Stimulated activated naive CD4-positive, alpha-beta T cell treated with Interleukin-2 at 50 U/mL for 16 hours (primary cell): Measurements from ENCODE around the gene CHKA.

Experiments used
- DNase-seq: peaks from one replicate; lab custom pipeline; 2025; lab: John Stamatoyannopoulos, UW

The CHKA gene

DNA sequence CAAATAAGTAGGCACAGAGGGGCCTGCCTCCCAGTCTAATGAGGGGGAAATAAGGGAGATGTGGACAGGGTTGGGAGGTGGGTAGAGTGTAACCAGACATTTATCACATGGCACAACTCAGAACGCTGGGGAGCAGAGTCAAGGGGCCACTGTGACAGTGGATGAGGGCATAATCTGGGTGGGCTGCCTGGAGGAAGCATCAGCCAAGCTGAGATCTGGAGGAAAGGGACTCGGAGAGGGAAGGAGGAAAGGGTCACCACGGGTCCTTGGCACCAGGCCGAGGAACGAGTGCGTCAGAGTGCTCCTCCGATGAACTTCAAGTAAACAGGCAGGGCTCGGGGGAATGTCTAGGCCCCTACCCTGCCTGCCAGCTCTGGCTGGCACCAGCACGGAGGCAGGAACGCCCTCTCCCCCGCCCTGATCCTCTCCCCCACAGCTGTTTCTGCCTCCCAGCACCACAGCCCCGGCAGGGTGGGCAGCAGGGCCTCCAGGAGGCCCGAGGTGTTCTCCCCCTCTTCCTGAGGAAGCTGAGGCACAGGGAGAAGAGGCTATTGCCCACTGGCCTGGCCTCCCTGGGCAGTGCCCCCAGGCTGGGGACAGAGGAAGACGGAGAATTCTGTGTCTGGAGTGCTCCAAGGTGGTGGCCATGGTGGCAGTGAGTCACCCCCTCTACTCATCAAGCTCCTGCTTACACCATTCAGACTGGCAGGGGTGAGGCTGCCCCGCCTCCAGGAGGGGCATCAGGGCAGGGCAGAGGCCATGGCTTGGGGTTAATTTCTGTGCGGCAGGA is 106.8 kb downstream of the CHKA start:
- DNase-seq = no peak

DNA sequence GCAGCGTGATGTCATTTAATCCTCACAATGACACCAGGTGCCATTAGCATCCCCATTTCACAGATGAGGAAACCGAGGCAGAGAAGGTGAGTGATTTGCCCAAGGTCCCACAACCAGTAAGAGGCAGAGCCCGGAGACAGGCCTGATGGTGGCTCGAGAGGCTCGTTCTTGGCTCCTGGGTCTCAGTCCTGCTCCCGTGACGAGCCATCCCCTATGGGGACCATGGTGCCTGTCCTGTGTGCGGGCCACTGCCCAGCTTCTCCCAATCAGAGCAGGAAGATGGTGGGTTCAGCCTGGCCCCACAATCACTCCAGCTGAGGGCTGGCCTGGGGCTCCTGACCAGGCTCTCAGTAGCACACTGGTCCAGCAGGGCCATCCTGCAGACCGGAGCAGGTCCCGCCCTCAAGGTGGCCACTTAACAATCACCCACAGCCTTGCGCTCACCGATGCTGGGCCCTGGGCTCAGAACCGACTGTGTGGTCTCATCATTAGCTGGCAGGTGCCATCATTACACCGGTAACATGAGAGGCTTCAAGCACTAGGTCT is 107.5 kb downstream of the CHKA start:
- DNase-seq = no peak

DNA sequence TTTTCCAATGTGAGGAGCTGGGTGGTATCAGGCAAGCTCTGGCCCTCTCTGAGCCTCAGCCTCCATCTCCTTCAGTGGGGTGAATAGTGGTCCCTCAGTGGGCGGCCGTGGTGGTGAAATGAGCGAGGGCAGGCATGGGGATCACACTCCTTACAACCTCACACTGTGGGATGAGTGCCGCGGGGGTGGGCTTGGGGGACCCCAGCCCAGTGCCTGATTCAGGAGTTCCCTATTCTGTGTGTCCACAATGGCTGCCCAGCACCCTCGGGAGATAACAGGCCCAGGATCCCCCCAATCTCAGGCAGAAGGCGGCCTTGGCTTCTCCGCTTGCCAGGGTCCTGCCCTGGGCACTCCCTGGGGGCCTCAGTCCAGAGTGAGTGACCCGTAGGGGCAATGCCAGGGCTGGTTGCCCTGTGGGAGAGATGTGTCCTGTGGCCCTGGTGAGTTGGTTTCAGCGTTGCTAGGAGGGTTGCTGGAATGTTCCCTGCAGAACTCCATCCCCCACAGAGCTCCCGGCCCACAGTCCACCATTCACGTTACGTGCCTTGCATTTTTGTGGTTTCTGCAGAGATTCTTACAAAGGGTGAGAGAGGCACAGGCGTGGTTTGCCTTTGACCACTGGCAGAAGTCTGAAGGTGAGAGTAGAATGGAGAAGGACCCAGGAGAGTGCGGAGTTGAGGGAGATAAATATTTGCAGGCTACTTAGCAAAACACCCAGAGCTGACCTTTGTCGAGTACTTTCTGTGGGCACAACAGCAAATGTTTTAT is 108.2 kb downstream of the CHKA start:
- no peak for DNase-seq

DNA sequence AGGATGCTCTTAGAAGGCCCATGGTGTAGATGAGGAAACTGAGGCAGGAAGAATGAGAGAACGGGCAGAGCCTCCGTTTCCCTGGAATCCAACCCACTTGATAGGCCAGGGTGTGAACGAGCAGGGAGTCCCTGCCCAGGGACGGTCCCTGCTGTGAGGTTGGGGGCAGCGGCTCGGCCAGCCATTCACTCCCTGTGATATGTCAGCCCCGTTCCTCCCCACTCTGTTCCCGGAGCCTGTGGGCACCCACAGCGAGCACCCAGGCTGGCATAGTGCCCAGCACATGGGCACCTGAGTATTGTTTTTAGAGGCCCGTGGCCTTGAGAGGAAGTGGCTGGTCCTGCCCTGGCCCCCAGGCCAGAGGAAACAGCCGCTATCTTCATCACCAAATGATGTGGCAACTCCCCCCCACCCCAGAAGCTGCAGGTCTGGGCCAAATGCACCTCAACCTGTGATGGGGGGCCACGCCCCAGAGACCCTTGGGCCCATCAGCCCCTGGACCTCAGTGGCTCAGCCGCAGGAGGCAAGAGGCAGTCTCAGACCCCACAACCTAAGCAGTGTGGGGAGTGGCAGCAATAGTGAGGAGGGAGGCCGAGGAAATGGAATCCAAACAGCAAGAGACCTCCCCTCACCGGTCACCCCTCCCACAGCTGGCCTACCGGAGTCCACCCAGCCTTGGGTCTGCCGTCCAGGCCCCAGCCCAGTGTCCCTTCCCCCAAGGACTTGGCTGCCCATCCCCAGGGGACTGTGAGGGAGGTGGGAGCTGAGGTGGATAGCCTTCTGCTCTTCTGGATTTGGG is 108.9 kb downstream of the CHKA start:
- no peak for DNase-seq

DNA sequence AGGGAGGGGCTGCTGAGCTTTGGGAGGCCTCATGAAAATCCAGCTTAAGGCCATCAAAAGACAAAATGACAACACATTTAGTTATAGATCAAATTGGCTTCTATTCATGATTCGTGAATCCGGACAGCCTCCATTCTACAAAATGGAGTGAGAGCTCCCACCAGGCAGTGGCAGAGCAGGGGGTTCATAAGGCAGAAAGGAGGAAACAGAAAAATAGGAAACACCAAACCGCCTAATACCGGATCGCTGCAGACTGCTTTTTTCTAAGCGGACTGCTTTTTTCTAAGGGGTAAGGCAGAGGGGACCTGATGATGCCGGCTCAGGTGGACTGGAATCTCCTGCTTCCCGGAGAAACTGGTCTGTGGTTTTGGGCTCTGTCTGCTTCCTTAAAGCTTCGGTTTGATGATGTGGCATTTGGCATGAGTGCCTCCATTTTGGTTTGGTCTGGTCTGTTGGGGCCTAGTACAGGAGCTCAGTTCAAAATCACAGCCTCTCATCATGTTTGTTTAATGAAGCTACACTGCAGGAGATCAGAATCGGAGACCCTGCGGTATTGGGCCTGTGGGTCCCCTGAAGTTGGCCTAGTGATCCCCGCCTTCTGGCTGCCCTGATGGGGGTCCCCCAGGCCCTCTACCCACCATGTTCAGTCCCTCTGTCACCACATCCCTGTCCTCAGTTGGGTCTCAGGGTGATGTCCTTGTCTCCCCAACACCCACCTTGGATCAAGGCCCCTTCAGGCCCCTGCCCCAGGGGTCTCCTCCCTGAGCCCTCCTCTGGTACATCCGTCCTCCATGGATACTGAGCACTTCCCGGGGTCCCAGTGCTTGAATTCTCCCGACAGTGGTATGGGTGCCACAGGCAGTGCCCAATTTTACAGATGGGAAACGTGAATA is 109.9 kb downstream of the CHKA start:
- DNase-seq = no peak

DNA sequence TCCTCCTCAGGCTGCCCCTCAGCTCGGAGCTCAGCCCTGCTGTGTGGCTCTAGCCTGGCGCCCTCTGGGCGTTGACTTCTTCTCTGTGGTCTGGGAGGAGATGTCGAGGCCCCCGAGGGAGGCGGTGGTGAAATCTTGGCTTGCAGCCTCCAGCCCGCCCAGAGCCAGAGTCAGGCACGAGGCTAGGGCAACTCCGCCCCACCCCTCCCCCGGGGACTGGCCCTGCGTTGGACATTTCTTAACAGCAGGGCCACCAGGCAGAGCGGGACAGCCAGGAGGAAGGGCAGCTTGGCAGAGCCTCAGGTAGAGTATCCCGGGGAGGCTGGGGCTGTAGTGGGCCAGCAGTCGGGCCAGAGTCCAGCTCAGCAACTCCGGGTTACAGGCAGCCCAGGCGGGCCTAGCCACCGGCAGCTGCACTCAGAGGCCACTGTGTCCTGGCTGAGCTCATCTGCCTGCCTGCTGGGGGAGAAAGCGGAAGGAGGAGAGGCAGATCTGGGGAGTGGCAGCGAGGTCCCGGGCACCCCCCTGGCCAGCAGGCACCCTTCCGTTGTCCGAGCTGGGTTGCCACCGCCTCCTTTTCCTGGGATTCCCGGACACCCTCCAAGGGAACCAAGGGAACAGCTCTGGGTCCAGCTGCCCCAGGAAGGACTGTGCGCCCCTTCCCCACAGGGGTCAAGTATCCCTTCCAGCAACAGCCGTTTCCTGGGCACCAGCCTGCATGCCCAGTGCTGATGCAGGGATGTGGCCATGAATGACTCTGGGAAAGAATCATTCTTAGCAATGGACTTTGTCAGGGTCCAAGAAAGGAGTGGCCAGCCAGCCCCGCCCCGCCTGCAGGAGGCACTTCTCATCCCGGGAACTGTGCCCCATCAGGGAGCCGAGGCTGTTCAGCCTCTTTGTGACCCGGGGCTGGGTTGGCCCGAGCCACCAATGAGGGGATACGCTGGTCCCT is 110.8 kb downstream of the CHKA start, which contains the start of gene ALDH3B1:
TSS of gene ALDH3B1 (plus strand) at position 238 of the 952 bp plus-strand sequence. CDS start 4,971 bp downstream, outside the sequence.
- DNase-seq = no peak

DNA sequence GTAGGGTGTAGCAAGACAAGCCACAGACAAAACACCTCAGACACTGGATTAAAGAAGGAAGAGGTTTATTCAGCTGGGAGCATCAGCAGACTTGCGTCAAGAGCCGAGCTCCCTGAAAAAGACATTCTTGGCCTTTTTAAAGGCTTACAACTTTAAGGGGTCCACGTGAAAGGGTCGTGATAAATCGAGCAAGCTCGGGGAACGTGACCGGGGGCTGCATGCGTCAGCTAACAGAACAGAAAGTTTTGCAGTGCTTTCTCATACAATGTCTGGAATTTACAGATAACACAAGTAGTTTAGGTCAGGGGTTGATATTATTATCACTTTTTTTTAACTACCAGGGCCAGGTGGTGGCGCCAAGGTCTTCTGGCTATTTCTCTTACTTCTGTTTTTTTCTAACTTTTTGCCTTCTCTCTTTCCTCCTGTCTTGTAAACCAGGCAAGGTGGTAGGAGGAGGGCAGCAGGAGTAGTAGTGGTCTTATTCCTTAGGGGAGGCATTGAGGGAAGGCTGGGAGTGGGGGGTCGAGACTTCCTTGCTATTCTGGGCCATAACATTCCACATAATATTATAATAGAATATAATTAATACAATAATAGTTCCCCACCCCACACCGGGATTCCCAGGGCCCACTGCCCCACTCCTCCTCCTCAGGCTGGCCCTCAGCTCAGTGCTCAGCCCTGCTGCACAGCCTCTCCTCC is 111.6 kb downstream of the CHKA start:
- DNase-seq = no peak

DNA sequence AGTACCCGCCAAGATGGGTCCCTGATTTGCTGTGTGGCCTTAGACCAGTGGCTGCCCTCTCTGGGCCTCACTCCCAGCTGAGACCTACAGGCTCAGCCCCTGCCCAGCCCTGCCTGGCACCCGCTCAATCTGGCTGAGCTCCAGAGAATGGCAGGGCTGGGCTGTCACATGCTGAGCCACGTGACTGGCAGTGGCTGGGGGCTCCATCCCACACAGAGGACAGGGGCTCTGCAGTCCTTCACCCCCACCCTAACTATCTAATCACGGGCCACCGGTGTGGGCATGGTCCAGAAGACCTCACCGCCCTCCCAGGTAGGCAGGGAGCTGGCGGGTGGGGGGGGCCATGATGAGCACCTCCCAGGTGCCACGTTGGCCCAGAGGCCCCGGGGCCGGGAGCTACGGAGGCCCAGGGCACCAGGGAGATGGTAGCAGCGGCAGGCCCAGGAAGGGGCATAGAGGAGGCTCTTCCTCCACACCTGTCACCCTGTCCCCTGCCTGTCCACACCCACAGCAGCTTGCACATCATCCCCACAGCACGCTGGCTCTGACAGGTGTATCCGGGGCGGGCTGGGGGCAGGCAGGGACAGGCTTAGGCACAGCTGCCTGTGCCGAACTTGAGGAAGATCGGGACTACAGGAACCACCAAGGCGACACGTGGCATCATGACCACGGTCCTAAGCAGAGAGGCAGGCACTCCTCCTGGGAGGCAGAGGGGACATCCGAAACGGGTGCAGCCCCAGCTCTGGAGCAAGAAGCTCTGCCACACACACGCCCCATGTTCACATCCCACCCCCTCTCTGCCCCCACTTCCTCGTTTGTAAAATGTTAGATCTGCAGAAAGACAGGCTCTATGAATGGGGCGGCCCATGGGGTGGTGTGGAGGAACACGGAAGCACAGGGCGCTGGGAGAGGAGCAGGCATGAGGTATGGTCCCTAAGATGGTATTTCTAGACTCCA is 112.5 kb downstream of the CHKA start:
- DNase-seq = no peak

DNA sequence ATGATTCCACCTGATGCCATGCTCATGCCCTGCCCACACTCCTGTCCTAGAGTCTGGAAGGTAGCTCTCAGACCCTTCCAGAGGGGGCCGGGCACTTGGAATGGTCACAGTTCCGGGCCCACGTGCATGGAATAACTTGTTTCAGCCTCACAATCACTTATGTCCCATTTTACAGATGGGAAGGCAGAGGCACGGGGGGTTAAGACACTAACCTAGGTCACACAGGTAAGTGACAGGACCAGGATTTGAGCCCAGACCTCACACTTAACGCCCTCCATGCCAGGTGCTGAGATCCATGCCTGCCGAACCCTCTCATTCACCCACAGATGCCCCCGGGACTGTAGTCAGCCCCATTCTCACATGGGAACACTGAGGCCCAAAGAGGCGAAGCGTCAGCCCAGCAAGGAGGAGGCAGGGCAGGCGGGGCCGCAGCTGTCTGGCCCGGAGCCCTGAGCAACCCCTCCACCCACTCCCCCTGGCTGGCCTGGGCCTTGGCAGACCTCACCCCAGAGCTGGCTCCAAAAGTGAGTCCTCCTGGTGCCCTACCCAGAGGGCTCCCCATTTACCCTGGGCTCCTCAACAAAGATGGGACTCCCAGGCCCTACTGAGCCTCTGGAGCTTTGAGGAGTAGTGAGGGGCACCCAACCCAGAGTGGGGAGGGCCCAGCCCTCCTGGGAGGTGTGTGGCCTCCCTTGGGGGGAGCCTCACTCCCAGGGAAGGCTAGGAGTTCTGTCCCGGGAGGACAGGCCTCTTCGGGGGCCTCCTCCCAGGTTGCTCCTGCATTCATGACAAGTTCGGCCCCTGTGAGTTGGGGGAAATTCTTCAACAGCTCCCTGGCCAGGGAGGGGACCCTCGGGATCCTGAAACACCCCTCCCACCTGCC is 113.4 kb downstream of the CHKA start:
- DNase-seq = no peak

DNA sequence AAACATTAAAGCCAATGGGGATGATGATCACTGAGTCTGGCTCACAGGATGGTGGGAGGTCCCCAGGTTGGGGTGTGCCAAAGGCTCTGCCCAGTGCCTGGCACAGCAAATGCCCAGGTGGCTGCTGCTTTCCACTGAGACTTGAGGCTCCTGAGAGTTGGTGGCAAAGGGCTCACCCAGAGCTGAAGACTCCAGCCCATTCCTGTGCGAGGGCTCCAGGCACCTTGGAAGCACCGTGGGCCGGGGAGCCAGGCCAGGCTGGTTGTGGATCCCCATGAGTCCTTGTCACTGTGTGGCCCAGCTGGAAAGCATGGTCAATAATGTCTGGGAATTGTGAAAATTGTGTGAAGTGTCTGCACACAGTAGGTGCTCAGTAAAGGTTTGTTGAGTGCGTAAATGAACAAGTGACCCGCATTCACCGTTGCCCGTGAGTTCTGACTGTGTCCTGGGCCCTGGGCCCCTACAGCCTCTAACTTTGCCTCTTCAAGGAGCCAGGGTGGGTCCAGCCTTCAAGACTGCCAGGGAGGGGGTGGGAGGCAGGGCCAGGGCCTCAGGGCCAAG is 114.5 kb downstream of the CHKA start:
- no peak for DNase-seq

DNA sequence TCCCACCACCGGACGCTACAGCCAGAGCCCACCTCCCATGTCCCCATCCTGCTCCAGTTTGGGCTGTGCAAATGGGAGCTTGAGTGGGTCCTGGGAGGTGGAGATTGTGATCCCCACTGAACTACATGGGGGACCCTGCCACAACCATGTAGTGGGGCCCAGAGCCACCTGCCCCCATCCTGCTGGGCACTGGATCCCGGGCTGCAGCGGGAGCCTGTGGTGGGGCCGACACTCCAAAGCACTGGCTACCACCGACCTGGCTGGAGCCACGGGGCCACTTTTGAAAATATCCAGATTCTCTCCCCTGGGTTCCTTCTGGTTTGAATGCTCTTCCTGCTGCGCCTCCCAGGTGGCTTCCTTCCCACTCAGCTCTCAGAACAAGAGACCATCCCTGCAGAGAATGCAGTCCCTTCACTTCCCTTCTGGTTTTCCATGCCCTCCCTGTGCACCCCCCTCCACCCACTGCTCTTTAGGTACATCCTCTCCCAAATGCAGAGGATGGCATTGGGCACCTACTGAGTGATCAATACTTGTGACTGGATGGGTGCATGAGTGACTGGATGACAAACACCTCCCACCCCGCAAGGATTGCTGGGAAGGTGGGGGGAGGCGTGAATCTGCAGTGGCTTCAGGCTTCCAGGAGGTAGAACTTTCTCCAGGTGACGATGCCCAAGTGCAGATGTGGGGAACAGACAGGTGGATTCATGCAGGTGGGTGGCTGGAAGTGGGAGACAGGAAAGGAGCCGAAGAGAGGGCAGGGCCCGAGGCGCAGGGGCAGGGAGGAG is 116.4 kb downstream of the CHKA start:
- no peak for DNase-seq

DNA sequence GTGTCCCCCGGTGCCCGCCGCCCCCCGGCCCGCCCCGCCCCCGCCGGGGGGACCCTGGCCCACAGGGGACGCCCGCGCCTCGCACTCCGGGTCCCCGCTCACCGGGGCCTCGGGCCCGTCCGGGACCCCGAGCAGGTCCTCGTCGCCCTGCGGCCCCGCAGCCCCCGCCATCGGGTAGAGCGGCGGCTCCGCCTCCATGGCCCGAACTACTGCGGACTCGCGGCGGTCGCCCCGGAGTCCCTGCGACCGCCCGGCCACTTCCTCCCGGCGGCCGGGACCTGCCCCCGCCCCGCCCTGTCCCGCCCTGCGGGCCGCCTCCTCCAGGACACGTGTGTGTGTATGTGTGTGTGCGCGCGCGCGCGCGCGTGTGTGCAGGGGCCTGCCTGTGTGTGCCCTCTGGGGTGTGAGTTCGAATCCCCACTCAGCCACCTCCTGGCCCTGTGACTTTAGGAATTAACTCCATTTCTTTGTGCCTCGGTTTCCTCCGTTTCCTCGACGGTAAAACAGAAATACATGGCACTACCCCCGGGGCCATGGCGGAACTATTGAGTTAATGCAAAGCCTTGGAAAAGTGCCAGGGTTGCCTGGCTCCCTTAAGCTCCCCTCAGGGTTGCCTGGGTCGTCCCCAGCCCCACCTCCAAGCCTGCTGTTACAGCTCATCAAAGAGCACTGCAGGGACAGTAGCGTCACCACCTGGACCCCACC is 117.2 kb downstream of the CHKA start, which contains the start of gene UNC93B1:
TSS of gene UNC93B1 (minus strand) at position 252 of the 705 bp plus-strand sequence. CDS start at position 198, 54 bp downstream.
- DNase-seq = peak; percentile 69

DNA sequence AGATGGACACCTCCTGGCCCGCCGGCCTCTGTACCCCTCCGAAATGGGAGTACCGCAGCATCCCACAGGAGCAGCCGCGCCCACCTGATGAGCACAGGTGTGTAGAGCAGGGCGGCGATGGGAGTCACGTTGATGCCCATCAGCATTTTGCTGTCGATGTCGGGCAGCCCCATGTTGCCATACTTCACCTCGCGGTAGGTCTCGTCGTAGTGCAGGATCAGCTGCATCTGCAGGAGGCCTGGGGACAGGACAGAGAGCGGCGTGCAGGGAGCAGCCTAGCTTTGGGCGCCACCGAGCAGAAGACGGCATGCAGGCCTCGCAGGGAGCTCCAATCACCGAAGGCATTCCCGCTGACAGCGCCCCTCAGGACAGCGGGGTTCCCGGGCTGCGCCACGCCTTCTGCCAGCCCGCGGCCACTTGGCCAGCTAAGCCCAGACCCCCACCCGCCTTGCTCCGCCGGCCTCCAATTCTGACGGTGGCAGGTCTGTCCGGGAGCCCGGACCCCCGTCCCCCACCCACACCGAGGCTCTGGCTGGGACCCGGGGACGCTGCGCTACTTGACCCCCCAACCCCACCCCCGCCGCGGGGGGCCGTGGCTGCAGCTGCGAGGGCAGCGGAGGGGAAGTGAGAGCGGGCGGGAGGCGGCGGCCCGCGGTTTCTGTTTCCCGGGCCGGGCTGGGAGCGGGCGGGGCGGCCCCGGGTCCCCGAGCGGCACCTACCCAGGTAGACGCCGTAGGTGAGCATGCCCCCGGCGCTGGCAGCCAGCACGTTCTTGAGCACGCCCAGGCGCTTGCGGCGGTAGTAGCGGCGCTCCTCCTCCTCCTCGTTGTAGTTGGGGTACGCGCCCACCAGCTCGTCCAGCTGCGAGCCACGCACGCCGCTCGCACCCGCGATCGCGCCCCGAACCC is 118.0 kb downstream of the CHKA start:
- DNase-seq = peak; percentile 35
